HG03045 (cell line): ENCODE results near the gene RMDN2.
"Not testable (repeated sequence)": the region's sequence is repeated elsewhere in the genome, so short reads cannot be mapped to it uniquely, and the experiment has no call there.

ENCODE experiments used
- ATAC-seq: cut with Tn5 transposase; IDR thresholded peaks from one replicate; pipeline ENCODE4 v1.9.1; 2021; ENCODE audit warnings: mild to moderate bottlenecking, moderate library complexity; ENCODE audit not compliant: unreplicated experiment

Gene RMDN2

DNA sequence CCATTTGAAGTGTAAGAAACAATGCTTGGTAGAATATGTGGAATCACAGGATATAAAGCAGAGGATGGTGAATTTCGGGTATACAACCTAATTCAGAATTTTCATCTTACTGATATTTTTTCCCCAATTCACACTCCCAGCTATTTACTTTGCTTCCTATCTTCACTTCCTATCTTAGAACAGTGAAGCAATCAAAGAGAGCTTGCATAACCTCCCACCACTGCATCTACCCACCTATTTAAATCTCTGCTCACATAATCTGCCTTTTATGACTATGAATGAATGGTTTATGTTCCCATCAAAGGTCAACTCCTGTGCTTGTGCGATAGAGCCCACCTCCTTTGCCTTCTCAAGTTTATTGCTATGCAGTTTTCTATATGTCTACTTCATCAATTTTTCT is 3.3 kb downstream of the RMDN2 start:
- ATAC-seq: no peak

DNA sequence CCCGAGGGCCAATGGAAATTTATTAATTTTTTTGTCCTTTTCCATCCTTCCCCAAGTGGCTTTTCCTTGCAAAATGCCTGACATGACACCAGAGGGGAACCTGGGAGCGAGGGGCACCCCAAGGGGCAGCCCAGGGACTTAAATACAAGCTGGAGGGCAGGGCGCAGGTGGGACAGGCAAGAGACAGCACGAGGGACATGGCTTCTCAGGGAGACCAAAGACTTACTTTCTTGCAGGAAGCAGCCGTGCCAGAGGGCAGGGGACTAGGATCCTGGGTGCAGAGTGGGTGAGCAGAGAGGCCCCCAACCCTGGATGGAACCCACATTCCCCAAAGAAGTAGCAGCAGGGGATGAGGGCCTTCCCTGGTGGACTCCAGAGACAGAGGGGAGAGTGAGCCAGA is 5.3 kb downstream of the RMDN2 start:
- ATAC-seq: not testable (repeated sequence)

GRCh38 chr2:37932873-37933272 is 7.8 kb downstream of the RMDN2 start:
- not testable (repeated sequence) for ATAC-seq

DNA sequence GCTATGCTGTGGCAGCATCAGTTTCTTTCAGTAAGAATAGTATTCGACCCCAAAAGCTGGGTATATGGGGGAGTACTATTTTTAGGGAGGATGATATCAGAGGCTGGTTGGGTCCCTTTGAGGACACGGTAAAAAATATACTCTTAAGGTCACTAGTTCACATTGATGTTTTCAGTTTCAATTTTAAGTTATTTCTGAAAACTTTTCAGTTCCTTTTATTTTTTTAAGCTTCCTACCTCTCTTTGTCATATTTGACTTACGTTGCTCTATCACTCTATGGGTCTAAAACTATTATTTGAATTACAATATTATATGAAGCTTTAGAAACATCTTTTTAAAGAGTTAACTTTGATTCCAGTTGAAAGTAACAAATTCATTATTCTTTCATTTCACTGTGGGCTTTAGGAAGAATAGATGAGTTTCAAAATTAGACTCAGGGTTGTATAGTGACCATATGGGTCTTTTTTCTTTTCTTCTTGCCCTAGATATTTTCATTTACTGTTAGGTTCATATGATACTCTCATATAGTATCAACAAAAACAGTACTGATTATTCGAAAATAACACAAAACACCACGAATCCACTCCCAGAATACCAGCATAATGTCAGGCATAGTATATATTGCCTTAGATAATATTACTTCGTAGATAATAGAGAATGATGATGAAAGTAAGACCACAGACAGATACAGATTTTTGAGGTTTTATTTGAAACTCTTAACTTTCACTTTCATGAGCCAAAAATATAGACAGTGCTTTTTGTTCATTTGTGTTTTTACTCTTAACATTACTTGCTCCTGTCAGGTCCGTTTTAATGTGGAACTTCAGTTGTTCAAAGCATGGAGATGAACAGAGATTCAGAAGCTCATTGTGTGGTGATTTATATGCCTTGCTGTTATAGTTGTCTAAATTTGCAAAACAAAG is 9.8 kb downstream of the RMDN2 start:
- peak; percentile 89 for ATAC-seq

DNA sequence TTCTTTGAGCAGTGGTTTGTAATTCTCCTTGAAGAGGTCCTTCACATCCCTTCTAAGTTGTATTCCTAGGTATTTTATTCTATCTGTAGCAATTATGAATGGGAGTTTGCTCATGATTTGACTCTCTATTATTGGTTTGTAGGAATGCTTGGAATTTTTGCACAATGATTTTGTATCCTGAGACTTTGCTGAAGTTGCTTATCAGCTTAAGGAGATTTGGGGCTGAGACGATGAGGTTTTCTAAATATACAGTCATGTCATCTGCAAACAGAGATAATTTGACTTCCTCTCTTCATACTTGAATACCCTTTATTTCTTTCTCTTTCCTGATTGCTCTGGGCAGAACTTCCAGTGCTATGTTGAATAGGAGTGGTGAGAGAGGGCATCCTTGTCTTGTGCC is 12.5 kb downstream of the RMDN2 start:
- not testable (repeated sequence) for ATAC-seq

- not testable (repeated sequence) for ATAC-seq
Observed at GRCh38 chr2:37941267-37941666, 16.2 kb downstream of the RMDN2 start.

DNA sequence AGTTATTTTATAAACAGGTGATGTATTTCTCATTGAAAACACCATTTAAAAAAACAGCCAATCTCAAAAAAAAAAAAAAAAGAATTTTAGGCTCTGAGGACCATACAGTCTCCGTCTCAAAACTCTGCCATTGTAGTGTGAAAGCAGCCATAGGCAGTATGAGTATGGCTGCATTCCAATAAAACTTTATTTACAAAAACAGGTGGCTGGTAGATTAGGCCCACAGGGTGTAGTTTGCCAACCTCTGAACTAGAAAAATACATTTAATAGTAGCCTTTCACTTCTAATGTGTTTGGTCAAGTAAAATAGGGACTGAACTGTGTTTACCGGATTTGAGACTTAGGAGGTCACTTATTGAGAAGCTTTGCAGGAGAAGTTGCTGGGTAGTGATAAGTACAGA is 19.2 kb downstream of the RMDN2 start:
- ATAC-seq: no peak

- no peak for ATAC-seq
Observed at GRCh38 chr2:37947306-37947705, 22.2 kb downstream of the RMDN2 start.

- not testable (repeated sequence) for ATAC-seq
Observed at GRCh38 chr2:37962018-37962739, 37.1 kb downstream of the RMDN2 start.

- ATAC-seq: not testable (repeated sequence)
Observed at GRCh38 chr2:37962740-37963121, 37.6 kb downstream of the RMDN2 start.

DNA sequence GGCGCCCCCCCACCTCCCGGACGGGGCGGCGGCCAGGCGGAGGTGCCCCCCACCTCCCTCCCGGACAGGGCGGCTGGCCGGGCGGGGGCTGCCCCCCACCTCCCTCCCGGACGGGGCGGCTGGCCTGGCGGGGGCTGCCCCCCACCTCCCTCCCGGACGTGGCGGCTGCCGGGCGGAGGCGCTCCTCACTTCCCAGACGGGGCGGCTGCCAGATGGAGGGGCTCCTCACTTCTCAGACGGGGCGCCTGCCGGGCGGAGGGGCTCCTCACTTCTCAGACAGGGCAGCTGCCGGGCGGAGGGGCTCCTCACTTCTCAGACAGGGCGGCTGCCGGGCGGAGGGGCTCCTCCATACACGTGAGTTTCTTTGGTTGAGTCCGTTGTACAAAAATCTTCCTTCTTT is 38.8 kb downstream of the RMDN2 start:
- not testable (repeated sequence) for ATAC-seq

DNA sequence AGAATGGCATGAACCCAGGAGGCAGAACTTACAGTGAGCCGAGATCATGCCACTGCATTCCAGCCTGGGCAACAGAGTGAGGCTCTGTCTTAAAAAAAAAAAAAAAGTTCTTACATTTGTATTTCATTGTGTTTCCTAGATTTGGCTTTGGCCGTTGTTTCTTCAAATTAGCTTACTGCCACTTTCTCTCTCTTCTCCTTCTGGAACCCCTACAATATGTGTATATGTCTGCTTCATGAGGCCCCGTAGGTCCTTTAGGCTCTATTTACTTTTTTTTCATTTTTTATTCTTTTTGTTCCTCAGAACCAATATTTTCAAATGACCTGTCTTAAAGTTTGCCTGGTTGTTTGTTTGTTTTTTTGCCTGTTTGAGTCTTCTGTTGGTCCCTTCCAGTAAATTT is 41.2 kb downstream of the RMDN2 start:
- ATAC-seq: no peak

- no peak for ATAC-seq
Observed at GRCh38 chr2:37969731-37970130, 44.6 kb downstream of the RMDN2 start.

DNA sequence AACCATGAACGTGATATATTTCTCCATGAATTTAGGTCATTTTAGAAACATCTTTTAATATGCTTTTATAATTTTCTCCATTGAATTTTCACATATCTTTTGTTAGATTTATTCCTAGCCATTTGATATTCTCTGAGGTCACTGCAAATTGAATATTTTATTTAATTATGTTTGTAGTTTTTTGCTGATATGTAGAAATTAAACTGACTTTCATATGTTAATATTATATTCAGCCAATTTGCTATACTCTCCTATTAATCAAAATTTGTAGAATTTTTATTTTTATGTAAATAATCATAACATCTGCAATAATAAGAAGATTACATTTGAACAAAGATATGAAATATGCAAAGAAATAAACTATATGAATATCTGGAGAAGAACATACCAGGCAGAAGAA is 46.9 kb downstream of the RMDN2 start:
- ATAC-seq: no peak

DNA sequence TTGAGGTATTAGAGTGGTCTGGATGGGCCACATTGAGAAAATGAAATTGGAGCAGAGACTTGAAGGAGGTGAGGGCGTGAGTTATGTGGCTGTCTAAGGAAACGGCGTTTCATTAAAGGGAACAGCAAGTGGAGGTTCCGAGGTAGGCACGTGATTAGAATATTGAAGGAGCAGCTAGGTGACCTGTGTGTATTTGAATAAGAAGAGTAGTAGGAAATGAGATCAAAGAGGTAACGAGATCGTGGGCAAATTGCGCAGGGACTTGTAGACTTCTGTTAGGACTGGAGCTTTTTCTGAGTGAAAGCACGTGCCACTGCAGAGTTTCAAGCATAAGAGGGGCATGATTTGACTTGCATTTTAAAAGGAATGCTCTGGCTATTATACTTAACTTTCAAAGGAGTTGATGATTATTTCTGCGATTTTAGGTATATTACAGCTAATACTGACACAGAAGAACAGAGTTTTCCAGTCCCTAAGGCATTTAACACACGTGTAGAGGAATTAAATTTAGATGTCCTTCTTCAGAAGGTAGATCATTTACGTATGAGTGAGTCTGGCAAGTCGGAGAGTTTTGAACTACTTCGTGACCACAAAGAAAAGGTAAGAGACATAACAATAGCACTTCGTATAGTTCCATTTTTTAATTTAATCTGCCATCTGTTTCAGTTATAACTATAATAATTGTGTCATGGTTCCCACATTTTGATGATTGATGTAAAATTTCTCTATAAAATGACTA is 48.7 kb downstream of the RMDN2 start:
- no peak for ATAC-seq

DNA sequence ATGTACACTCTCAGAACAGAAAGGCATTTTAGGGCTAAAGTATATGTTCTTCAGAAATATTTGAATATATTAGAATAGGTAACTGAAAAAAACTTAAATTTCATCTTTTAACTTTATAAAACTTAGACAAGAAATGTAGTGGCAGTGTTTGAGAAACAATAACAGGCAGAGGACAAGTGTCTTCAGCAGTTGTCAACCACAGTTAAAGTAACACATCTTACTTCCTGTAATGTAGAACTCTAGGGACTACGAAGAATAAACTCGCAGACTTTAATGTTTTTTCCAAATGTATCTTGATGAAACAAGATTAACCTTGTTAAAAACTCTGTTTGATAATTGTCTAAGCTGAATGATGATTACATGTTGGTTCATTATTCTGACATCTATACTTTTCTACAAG is 50.7 kb downstream of the RMDN2 start:
- no peak for ATAC-seq

DNA sequence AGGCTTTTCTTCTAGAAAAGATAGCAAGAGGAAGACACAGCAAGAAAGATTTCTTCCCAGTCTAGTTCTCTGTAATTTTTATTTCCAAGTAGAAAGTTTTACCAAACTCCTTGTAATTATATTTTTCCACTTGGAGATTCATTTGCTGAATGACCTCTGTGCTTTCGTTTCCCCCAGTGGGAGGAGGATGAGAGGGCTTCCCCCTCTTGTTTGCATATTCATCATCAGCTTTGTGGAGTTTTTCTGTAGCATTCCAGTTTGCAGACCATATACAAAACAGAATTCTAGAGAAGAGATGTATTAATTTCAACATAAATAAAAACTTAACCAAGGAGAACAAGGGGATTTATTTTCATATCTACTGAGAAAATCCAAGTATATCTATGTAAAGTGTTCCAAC is 51.3 kb downstream of the RMDN2 start:
- no peak for ATAC-seq

DNA sequence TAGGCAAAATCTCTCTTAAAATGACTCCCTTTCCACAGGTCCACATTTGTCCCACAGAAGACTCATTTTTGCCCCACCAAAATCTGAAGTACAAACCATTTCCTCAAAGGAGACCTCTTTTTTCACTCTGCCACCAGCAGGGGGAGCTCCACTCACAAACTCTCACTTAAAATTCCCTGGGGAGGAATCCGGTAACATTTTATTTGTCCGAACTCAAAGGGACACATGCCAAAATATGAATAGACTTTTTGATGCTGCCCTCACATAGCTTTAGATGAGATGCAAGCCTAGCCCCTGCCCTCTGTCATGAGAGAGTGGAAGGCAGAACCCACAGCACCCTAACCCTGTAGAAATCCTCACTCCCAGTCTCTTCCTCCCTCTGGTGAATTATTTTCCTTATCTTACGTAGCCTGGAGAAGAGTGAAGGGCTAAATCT is 57.1 kb downstream of the RMDN2 start:
- ATAC-seq: no peak

GRCh38 chr2:37982847-37983246 is 57.8 kb downstream of the RMDN2 start:
- no peak for ATAC-seq

- ATAC-seq: no peak
Observed at GRCh38 chr2:37983719-37984118, 58.6 kb downstream of the RMDN2 start.

DNA sequence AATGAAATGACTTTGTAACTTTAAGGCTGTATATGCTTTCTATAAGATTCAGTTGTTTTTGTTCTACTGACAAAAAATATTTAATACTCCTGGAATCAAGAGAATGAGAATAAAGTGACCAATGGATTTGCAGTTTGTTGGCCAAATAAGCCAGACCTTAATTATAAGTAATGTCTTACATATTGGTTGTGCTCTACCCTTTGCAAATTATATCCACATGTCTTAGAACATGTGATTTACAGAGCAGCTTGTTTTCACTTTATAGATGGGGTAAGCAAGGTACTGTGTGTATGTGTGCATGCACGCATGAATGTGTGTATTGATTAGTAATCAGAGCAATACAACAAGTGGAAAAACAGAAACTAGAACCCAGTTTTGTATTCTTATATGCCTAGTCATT is 59.1 kb downstream of the RMDN2 start:
- ATAC-seq: no peak
